Measurements from ENCODE around the gene TFPT. TPM values are rescaled to one million over a fixed set of nuclear protein-coding genes. Genes with fewer than 3 reads are reported as not detected.
A peak's percentile ranks its signal among the peaks of the same experiment; 100 is the strongest.
"Not testable (repeated sequence)": the region's sequence is repeated elsewhere in the genome, so short reads cannot be mapped to it uniquely, and the experiment has no call there.

The TFPT gene
- total and polyA plus RNA-seq, 7 donors = 11.0 to 38.3 (median 22.9) TPM

- no peak for TF ChIP-seq CTCF (IDR thresholded peaks at IDR 0.05)
- H3K27ac ChIP-seq = no peak within 1 kb of the TSS
- peaks cover 0 to 21% (median 7%) of the 10 kb centered on the region in 3 donors for H3K27me3 ChIP-seq (ENCODE audit: insufficient read depth in 3 of 3, low read length in 2 of 3)
- intact Hi-C loops (cut with DNase I) = loop anchor here in 1 of 2 donors (10.0 kb wide), 1 partner anchor 116 kb away; no protein-coding TSS in a partner anchor
- DNase-seq (no peak), ATAC-seq (no peak)
- 51 to 55% (median 54%) methylated on average over 5 of the region's 5 CpGs for WGBS, 3 donors
- no peaks in the 10 kb centered on the region for H3K9me3 ChIP-seq
- H3K4me1 ChIP-seq = peaks cover 3% of the 10 kb centered on the region
- H3K4me3 ChIP-seq = no peak within 1 kb of the TSS
- H3K36me3 ChIP-seq (ENCODE audit: insufficient read depth in 1 of 2, low read depth in 1 of 2) = peaks cover 0 to 1% of the 10 kb centered on the region in 2 donors
These were observed 14.9 kb downstream of the TFPT start, which contains the start of gene OSCAR for GRCh38 chr19:54100561-54100960. Gene OSCAR (minus strand): TSS chr19:54100803. CDS start chr19:54100792, 11 bp downstream.

- intact Hi-C loops (cut with DNase I) = loop anchor here in 1 of 2 donors (10.0 kb wide), 1 partner anchor 115 kb away; no protein-coding TSS in a partner anchor
- ATAC-seq = not testable (repeated sequence)
These were observed 15.6 kb downstream of the TFPT start for GRCh38 chr19:54099903-54100255.

GRCh38 chr19:54099190-54099902, 16.1 kb downstream of the TFPT start:
- no peak for ATAC-seq
- intact Hi-C loops (cut with DNase I) = no loop called here
- no peak overlapping the region for H3K27ac ChIP-seq

More at GRCh38 chr19:54099903-54100255, 15.6 kb downstream of the TFPT start:
- not testable (repeated sequence) for H3K4me3 ChIP-seq; H3K4me1 ChIP-seq; H3K36me3 ChIP-seq (ENCODE audit: insufficient read depth in 1 of 2, low read depth in 1 of 2); H3K9me3 ChIP-seq; H3K27ac ChIP-seq; DNase-seq
- peaks cover 0 to 22% (median 13%) of the 10 kb centered on the region in 3 donors for H3K27me3 ChIP-seq (ENCODE audit: insufficient read depth in 3 of 3, low read length in 2 of 3)
- 70 to 82% (median 74%) methylated on average over 9 of the region's 9 CpGs for WGBS, 3 donors

GRCh38 chr19:54096617-54097106, 18.8 kb downstream of the TFPT start:
- peak overlapping the region; percentile 18 for H3K4me3 ChIP-seq
- 7 to 10% (median 9%) methylated on average over 14 of the region's 14 CpGs for WGBS, 3 donors
- DNase-seq (no peak), ATAC-seq (no peak)
- no peaks in the 10 kb centered on the region for H3K36me3 ChIP-seq (ENCODE audit: insufficient read depth in 1 of 2, low read depth in 1 of 2)
- TF ChIP-seq CTCF (IDR thresholded peaks at IDR 0.05) = no peak
- no peak overlapping the region for H3K27ac ChIP-seq
- H3K27me3 ChIP-seq (ENCODE audit: insufficient read depth in 3 of 3, low read length in 2 of 3) = peaks cover 0 to 40% (median 15%) of the 10 kb centered on the region in 3 donors
- intact Hi-C loops (cut with DNase I) = no loop called here
- no peaks in the 10 kb centered on the region for H3K4me1 ChIP-seq
- no peaks in the 10 kb centered on the region for H3K9me3 ChIP-seq

More at GRCh38 chr19:54099190-54099902, 16.1 kb downstream of the TFPT start:
- Histone ChIP-seq H3K4me3 (no peak overlapping the region), H3K27me3 (ENCODE audit: insufficient read depth in 3 of 3, low read length in 2 of 3) (peaks cover 0 to 27% (median 15%) of the 10 kb centered on the region in 3 donors), H3K9me3 (no peaks in the 10 kb centered on the region), H3K4me1 (peaks cover 3% of the 10 kb centered on the region), H3K36me3 (ENCODE audit: insufficient read depth in 1 of 2, low read depth in 1 of 2) (no peaks in the 10 kb centered on the region)
- 79 to 84% (median 80%) methylated on average over 10 to 12 of the region's 12 CpGs for WGBS, 3 donors
- DNase-seq = no peak
- TF ChIP-seq CTCF (IDR thresholded peaks at IDR 0.05) = no peak

- H3K36me3 ChIP-seq (ENCODE audit: insufficient read depth in 1 of 2, low read depth in 1 of 2); intact Hi-C loops (cut with DNase I); H3K4me1 ChIP-seq; H3K27ac ChIP-seq; H3K9me3 ChIP-seq: not testable (repeated sequence)
- DNase-seq (peak; percentile 55 to 68), ATAC-seq (peak; percentile 48 to 62 (median 55))
- WGBS, 3 donors = 0 to 1% (median 1%) methylated on average over 21 to 46 of the region's 46 CpGs
- Histone ChIP-seq H3K4me3 (peak overlapping the region; percentile 53), H3K27me3 (ENCODE audit: insufficient read depth in 3 of 3, low read length in 2 of 3) (peaks cover 0 to 40% (median 15%) of the 10 kb centered on the region in 3 donors)
These were observed 19.4 kb downstream of the TFPT start for GRCh38 chr19:54095859-54096616.

Measured in psoas muscle (tissue), 8 donors.